Measurements from ENCODE around the gene GSX2. TPM values are rescaled to one million over a fixed set of nuclear protein-coding genes. Genes with fewer than 3 reads are reported as not detected.

The GSX2 gene
- total RNA-seq, 1 donor from 2014 or later = not detected

DNA sequence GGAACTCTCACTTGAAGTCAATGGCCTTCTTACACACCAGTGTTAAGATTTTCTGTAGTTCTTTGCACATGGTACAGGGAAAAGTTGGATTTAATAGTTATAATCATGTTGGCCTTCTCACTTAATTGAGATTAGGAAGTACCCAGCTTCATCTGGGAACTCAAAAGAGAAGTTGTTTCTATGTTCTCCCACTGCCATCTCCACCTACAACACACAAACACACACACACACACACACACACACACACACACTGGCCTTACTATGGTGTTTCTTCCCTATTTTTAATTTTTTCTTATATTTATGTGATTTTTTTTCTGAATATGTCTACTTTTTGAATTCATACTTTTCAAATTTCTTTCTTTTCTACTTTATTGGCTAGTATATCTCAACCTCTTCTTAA, 25.6 kb upstream of the GSX2 start:
- intact Hi-C loops (cut with micrococcal nuclease) = no loop called here

DNA sequence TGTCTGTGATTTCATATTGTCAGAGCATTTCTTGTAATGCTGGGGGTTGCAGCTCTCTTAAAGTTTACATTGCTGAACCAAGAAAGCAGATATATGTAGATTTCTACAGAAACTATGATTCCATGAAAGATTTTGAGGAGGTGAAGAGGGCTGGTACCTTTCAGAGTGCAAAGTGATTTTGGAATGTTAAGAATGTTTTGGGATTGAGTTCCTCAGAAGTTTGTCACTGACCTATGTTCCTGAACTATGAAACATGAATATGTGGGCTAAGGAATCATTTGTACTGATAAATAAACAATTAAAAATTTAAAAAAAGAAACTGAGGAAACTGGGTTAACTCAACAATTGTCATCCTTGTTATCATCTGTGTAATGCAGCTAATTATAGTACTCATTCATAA, 23.3 kb upstream of the GSX2 start:
- intact Hi-C loops (cut with micrococcal nuclease) = no loop called here

DNA sequence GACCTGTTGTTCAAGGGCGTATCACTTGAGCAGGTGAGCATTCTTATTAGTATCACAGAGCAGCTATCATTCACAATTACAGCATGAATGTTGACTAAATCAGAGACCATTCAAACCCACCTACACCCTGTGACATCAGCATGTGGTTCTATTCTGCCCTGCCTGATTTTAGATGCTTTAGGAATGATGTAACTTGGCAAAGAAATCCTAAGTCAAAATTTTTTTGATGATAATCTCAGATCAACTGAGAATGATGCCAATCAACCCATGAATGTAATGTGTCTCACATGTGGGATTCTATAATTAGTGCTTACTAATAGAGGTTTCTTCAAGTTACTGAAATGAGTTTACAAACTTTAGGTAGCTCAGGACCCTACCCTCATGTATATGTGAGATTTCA, 22.2 kb upstream of the GSX2 start:
- intact Hi-C loops (cut with micrococcal nuclease) = no loop called here

DNA sequence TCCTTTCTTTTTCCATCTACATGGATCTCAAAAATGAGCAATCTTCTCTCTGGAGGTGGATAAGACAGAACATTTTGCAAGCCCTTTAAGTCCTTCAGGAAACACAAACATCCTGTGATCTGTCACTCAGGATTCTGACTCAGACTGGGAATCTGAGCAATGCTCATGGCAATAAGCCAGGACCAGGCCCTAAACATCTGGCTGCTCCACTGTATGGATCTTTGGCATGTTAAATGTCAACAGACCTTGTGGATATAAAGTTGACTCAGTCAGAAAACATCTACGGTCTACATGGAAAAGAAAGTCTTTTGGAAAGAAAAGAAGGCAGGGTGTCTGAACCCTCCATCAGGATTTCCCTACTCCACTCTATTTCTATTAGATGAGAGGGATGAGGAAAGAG, 17.8 kb upstream of the GSX2 start:
- intact Hi-C loops (cut with micrococcal nuclease) = no loop called here

DNA sequence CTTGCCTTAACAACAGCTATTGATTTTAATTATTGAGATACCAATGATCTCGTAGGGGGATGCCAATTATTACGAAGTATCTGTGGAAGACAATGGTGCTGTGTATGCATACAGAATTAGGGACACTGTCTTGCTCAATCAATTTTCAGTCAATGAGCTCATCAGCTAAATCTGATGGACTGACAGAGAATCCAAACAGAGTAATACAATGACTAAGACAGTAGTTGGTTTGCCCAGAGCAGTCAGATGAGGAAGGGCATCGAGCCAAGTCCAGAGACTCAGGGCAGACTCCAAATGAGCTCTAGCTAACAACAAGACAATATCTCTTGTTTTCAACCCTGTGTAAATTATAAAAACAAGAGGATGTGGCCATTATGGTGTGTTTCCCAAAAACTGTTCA, 14.7 kb upstream of the GSX2 start:
- intact Hi-C loops (cut with micrococcal nuclease) = no loop called here

DNA sequence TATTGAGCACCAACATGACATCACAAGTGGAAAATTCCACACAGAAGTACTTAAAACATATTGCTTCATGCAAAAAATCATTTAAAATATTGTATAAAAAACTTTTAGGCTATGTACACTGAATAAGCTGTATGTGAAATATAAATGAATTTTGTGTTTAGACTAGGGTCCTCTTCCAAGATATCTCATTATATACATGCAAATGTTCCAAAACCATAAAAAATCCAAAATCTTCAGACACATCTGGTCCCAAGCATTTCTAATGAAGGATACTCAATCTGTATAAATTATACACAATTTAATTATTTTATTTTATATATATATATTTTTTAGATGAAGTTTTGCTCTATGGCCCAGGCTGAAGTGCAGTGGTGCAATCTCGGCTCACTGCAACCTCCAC, 10.1 kb upstream of the GSX2 start:
- intact Hi-C loops (cut with micrococcal nuclease) = loop anchor here (5.0 to 10.0 kb wide), 2 partner anchors 155 to 183 kb away; no protein-coding TSS in a partner anchor

DNA sequence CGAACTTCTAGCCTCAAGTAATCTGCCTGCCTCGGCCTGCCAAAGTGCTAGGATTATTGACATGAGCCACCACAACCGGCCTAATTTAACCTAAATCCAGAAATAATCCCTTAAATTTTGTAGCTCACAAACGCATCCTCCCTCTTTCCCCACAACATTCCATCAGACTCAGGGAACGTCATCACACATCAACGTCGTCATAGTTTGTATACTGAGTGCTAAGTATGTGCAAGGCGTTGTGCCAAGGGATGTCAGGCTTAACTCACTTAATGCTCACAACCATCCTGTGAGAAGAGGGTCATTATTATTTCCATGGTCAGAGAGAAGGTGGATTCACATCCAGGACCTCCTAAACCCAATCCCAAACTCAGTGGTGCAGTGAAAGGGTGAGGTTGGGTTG, 9.6 kb upstream of the GSX2 start:
- intact Hi-C loops (cut with micrococcal nuclease) = loop anchor here (5.0 to 10.0 kb wide), 2 partner anchors 156 to 183 kb away; no protein-coding TSS in a partner anchor

DNA sequence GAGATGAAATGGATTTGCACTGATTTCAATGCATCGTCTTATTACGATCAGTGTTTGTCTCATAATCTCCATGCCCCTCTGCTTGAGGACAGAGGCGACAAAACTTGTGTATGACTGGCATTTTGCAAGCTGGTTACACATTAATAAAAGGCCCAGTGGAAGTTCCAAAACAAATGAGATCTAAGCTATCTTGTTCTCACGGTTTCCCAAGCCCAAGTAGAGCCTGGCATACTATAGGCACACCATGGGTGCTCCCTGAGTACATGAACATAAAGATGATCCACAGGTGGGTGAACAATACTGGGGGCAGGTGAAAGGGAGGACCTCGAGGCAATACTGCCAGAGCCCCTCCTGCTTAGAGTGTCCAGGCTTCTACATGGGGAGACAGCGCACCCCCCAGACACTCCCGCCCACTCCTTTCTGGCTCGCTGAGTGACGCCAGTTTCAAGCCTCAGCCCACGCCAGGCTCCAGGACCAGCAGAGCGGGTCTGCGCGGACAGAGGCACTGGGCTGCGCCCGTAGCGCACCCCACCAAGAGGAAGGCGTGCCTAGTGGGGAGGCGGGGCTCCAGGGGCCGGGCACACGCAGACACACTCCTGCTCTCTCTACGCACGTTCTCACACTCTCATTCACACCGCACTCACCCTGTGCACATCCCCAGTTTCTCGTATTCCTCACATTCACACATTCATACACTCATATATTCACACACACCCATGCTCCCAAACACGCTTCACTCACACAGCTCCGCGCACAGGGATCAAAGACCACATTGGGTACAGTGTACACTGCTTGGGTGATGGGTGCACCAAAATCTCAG, 8.9 kb upstream of the GSX2 start:
- intact Hi-C loops (cut with micrococcal nuclease) = loop anchor here (1.0 to 10.0 kb wide), 3 partner anchors 27 to 184 kb away; partner anchors contain the start of gene CHIC2

DNA sequence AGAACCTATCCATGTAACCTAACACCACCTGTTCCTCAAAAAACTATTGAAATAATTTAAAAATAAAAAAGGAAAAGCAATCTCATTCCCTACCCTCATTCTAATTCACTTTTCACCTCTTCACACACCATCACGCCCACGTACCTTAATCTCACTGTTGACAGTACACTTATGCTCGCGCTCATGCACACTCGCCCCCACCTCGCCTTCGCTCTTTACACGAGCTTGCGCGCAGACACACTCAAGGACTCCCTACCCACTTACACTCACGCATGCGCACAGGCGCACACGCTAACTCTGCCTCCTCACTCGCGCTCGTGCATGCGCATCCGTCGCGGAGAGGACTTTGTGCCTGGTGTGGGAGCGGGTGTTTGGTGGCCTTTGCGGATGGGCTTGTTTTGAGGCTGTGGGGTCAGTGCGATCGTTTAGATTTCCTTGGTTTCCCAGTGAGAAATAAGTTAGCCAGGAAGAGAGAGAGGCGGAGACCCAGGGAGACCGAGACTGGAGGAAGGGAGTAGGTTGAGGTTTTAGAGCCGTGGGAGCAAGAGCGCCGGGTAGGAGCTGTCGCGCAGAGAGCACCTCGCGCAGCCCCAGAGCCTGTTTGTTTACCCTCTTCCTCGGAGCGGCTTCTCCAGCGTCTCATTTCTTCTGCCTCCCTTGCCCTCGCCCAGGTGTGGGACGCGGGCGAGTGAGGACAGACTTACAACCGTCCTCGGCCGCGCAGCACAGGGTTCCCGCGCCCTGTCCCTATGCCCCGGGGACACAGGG, 8.1 kb upstream of the GSX2 start:
- intact Hi-C loops (cut with micrococcal nuclease) = loop anchor here (1.0 to 10.0 kb wide), 6 partner anchors 9 to 185 kb away; partner anchors contain the start of gene CHIC2

DNA sequence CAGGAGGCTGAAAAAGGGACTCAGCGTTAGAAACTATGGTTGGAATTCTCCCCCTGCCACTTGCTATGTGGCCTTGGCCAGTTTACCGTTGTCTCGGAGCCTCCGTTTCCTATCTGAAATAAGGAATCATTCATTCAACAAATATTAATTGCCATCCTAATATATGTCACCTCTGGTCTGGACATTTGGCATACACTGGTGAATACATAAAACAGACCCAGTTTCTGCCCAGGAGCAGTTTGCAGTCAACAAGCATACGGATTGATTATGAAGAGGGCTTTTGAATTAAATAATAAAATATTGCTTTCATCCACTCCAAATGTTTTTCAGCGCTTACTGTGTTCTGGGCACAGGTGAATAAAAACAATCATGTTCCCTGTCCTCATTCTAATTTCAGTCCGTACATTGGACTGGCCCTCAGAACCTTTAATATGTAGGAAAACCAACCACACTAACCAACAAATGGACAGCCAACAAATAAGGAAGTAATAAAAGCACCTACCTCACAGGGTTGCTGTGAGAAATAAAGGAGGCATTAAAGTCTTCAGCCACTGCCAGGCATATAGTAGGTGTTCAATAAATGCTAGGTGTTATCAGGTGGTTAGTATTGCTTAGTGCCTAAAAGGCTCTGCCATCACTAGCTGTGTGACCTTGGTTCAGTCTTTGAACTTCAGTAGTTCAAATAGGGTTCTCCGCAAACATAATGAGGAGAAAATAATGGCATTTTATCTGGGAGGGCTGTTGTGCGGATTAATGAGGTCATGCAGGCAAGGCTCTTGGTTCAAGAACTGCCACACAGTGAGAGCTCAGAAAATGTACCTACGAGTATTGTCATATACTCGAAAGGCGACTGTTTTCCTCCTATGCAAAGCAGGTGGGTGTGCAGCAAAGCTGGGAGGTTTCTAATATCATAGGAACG, 7.3 kb upstream of the GSX2 start:
- intact Hi-C loops (cut with micrococcal nuclease) = loop anchor here (1.0 to 10.0 kb wide), 5 partner anchors 9 to 185 kb away; no protein-coding TSS in a partner anchor

DNA sequence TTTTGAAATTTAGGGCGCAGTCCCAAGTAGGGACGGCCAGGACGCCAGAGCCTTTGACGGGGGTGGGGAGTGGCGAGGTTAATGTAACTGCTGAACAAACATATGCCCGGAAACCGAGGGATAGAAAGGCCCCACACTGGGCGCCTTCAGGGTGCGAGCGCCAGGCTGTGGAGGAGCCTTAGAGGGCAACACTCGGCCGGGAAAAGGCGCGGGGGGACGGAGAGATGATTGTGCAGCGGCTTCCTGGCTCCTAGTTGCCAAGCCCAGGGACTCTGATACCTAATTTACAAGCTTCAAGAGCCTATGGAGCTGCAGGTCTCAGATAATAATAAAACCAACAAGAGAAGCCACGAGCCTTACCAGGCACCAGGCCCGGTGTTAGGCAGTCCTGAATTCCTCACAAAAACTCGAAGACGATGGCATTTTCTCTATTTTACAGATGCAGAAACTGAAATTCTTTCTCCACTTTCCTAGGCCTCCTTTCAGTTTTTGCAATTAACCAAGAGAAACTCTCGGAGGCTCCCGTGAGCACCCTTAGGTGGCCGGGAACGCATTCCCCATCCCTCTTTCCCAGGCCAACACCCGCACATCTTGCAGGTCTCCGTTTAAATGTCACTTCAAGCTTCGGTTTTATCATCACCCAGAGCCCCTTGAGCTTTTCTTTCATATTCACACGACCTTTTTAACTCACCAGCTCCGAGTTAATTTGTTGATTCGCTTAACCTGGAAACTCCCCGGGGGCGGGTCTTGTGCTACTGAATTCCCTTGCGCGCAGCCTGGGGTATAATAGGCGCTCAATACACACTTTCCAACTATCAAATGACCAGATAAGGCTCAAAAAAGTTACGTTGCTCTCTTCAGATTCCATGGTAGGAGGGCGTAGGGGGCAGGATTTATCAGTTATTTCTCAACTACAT, 6.4 kb upstream of the GSX2 start:
- intact Hi-C loops (cut with micrococcal nuclease) = loop anchor here (2.0 to 10.0 kb wide), 4 partner anchors 15 to 186 kb away; no protein-coding TSS in a partner anchor

DNA sequence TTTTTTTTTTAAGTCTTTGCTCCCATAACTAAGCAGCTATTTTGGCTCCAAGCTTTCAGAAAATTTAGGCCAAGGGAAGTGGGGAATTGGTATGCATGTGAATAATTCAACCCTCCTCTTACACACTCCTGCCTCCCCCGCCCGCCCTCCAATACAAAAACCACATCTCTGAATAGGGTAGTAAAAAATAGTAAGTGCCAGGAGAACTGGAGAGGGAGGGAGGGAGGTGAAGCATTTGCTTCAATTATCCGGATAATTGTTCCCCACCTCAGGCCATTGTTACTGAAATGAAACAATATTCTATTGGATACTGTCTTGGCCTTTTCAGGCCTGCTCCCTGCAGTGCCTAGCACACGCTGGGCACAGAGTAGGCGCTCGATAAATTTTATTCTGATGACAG, 5.5 kb upstream of the GSX2 start:
- intact Hi-C loops (cut with micrococcal nuclease) = loop anchor here (5.0 to 10.0 kb wide), 2 partner anchors 160 to 187 kb away; no protein-coding TSS in a partner anchor

DNA sequence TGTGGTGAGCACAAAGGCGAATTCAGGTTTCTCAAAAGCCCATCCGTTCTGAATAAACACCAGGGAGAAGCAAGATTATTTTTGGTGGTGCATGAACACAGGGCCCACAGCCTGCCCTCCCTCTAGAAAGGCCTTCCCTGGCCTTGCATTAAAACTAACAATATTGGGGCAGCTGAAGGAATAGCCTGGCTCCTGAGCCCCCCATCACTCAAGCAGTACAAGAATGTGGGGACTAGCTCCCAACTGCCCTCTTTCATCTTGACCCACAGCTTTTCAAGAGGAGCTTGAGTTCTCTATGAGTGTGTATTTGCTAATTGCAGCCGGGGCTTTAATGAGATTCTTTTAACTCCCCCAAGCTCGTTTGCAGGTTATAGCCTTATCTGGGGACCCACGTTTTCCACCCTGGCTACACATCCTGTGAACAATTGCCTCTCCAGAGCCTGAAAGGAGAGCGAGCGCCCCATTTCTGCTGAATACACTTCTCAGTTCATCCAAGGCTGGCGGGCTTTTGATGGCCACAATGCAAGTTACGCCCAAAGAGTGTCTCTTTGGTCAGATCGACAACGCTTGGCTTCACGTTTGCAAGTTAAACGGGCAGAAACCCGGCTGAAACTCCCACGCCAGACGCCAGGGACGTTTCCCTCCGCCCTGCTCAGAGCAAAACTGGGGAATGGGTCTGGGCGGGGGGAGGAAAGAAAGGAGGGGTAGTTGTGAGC, 4.7 kb upstream of the GSX2 start:
- intact Hi-C loops (cut with micrococcal nuclease) = loop anchor here (10.0 kb wide), 1 partner anchor 160 kb away; no protein-coding TSS in a partner anchor

DNA sequence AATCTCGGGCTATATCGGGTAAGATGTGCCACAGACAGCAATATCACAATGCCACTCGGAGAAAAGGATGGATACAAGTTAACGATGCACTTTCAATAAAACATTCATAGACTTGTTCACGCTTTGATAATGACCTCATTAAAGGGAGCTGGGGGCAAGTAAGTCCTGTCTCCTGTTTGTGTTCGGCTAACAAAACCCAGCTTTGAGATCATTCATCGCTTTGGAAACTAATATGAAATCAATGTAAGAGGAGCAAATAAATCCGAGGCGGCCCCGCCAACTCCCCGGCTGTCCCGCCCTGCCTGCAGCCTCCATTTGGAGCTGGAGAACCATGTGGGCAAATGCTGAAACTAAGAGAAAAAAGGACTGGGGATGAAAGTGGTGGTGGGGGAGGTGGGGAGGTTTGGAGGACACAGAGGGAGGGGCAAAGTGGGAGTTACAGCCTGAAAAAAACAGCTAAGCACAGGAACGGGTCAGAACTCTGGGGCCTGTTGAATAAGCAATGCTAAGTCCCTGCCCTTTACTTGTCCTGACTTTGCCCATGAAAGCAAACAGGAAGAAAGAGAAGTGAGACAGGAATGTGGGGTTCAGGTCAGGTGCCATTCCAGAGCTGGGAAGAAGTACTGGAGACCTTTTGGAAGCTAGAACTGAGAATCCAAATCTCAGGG, 3.5 kb upstream of the GSX2 start:
- intact Hi-C loops (cut with micrococcal nuclease) = loop anchor here (10.0 kb wide), 1 partner anchor 162 kb away; no protein-coding TSS in a partner anchor

DNA sequence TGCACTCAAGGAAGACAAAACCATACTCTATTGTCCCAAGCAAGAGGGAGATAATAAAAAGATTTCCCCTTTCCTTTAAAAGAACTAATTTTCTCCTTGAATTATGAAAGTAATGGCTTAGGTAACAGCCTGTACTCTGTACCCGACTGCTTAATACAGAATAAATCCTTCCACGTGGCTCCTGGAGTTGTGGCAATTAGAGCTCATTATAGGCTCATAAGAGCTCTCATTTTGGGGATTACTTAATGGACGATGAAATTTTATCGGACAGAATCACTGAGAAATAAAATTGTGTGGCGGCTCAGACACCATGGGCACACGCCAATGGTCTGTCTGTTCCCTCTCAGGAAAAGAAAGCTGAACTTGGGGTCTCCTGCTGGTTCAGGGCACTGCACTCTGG, 2.8 kb upstream of the GSX2 start:
- intact Hi-C loops (cut with micrococcal nuclease) = loop anchor here (10.0 kb wide), 1 partner anchor 162 kb away; no protein-coding TSS in a partner anchor

DNA sequence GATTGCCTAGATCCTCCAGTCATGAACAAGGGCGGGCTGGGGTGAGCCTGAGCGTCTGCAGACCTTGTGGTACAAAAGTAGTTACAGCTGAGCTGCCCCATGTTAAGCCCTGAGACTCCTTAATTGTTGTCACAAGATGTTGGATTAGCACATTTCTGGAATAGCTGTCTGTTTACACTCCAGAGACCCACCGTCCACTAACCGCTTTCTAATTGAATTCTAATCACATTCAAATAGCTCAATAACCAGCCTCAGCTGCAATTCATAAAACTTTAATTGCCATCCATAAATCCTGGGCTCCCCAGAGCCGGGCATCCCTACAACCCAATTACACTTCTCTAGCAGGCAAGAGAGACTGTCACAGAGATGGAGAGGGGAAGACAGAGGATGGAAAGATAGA, 1.6 kb upstream of the GSX2 start:
- intact Hi-C loops (cut with micrococcal nuclease) = loop anchor here (10.0 kb wide), 1 partner anchor 164 kb away; no protein-coding TSS in a partner anchor

DNA sequence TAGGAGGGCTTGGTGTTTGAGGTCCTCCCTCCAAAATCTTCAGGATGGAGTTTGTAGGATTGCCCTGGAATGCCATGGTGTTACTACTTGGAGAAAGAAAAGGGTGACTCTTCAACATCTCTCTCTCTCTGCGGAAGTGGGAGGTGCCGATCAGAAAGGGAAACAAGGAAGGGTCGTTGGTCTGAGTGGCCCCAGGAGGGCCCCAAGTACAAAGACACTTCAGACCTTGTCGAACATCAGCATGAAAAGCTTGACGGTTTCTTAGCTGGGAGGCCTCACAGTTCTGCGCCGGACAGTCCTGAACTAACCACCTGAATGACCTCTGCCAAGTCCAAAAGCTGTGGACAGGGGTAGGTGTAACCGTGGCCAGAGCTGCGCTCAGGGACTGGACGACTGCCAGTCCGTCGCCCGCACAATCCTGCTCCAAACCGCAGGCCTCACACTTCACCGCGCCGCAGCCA, 646 bp upstream of the GSX2 start:
- intact Hi-C loops (cut with micrococcal nuclease) = loop anchor here (10.0 kb wide), 1 partner anchor 165 kb away; no protein-coding TSS in a partner anchor

DNA sequence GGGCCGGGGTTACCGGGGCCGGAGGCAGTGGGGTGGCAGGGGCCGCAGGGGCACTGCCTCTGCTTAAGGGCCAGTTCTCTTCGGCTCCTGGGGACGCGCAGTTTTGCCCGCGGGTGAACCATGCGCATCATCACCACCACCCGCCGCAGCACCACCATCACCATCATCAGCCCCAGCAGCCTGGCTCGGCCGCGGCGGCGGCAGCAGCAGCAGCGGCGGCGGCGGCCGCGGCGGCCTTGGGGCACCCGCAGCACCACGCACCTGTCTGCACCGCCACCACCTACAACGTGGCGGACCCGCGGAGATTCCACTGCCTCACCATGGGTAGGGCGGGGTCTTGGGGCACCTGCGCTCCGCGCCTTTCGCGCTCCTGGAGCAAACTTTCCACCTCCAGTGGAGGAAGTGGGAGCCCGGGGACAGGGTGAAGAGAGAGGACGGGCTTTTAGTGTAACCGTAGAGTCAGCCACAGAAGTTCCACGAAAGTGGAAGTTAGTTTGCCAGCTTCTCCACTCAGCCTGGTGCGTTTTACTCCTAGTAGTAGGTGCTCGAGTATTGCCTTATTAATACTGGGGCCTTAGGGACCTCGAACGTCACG, 729 bp downstream of the GSX2 start:
- intact Hi-C loops (cut with micrococcal nuclease) = loop anchor here (1.0 to 2.0 kb wide), 2 partner anchors 8 to 128 kb away; partner anchors contain the start of gene PDGFRA

Measured in T-helper 2 cell treated with Interferon-gamma antibody and Interleukin-4, amounts not matched to agents 100 ng/mL and 5 ng/mL, for 36 hours (primary cell).